SU-DHL-6 (cell line): ENCODE measurements around the gene NFIC.

ENCODE experiments used
- H2AFZ ChIP-seq: fragments of 200-600 bp; sonication (generic); 2 replicates; pipeline ENCODE4 v1.6.1; 2014; ENCODE audit warnings: low read depth, mild to moderate bottlenecking, moderate library complexity, mixed read lengths, antibody characterized with exemption, low read length; ENCODE audit not compliant: severe bottlenecking
- H3F3A ChIP-seq: fragments of 200-600 bp; shearing (Covaris generic); 2 replicates; pipeline ENCODE4 v1.6.0; 2016; ENCODE audit warnings: antibody characterized with exemption, mild to moderate bottlenecking; ENCODE audit not compliant: insufficient read depth
- H3K27ac ChIP-seq: fragments of 200-600 bp; sonication (generic); 2 replicates; pipeline ENCODE4 v1.5.1; 2016; ENCODE audit warnings: low read depth, mild to moderate bottlenecking, low read length, moderate library complexity, mixed read lengths
- H3K27me3 ChIP-seq: fragments of 200-600 bp; sonication (generic), shearing (Covaris generic); 2 replicates; pipeline ENCODE4 v1.6.0; 2014; ENCODE audit warnings: mild to moderate bottlenecking, low read length
- H3K36me3 ChIP-seq: fragments of 200-600 bp; sonication (generic); 2 replicates; pipeline ENCODE4 v1.6.1; 2014; ENCODE audit warnings: mild to moderate bottlenecking, low read length, mixed read lengths
- H3K4me2 ChIP-seq: fragments of 300-600, 200-600 bp; shearing (Covaris generic), sonication (generic); 2 replicates; pipeline ENCODE4 v1.6.0; 2014; ENCODE audit warnings: low read length, low read depth, mild to moderate bottlenecking; ENCODE audit not compliant: poor library complexity, severe bottlenecking
- H3K4me3 ChIP-seq: fragments of 200-600 bp; sonication (generic); 2 replicates; pipeline ENCODE4 v1.5.1; 2014; ENCODE audit warnings: antibody characterized with exemption, low read length, mild to moderate bottlenecking, mixed read lengths; ENCODE audit not compliant: insufficient read depth, poor library complexity, severe bottlenecking
- H3K79me2 ChIP-seq: fragments of 200-600 bp; sonication (generic); 2 replicates; pipeline ENCODE4 v1.6.1; 2014; ENCODE audit warnings: mild to moderate bottlenecking, low read length, moderate library complexity; ENCODE audit not compliant: insufficient read depth
- H3K9ac ChIP-seq: fragments of 200-600 bp; sonication (generic); 2 replicates; pipeline ENCODE4 v1.7.0; 2014; ENCODE audit warnings: mild to moderate bottlenecking, low read length
- H3K9me2 ChIP-seq: fragments of 200-600 bp; sonication (generic); replicated peaks from 2 replicates; pipeline ENCODE4 v1.6.1; 2014; ENCODE audit warnings: low read length; ENCODE audit not compliant: insufficient read depth
- H3K9me3 ChIP-seq: fragments of 200-600 bp; sonication (generic); 2 replicates; pipeline ENCODE4 v1.6.1; 2014; ENCODE audit warnings: low read length, mixed read lengths; ENCODE audit not compliant: insufficient read depth
- H4K20me1 ChIP-seq: fragments of 200-600 bp; sonication (generic); 2 replicates; pipeline ENCODE4 v1.6.1; 2014; ENCODE audit warnings: low read depth, mild to moderate bottlenecking, antibody characterized with exemption, low read length, moderate library complexity, mixed read lengths
- CTCF ChIP-seq: fragments of 200-600 bp; sonication (generic); IDR thresholded peaks from one replicate; pipeline ENCODE4 v1.5.1; 2017; ENCODE audit warnings: antibody characterized with exemption, mild to moderate bottlenecking, low read length, moderate library complexity; ENCODE audit not compliant: insufficient read depth, poor library complexity, severe bottlenecking
- EZH2phosphoT487 ChIP-seq: fragments of 200-600 bp; sonication (generic), shearing (Covaris generic); conservative IDR thresholded peaks from 2 replicates; pipeline ENCODE4 v1.6.1; 2018; ENCODE audit warnings: mild to moderate bottlenecking, antibody characterized with exemption, low read length, moderate library complexity, mixed read lengths

The NFIC gene

DNA sequence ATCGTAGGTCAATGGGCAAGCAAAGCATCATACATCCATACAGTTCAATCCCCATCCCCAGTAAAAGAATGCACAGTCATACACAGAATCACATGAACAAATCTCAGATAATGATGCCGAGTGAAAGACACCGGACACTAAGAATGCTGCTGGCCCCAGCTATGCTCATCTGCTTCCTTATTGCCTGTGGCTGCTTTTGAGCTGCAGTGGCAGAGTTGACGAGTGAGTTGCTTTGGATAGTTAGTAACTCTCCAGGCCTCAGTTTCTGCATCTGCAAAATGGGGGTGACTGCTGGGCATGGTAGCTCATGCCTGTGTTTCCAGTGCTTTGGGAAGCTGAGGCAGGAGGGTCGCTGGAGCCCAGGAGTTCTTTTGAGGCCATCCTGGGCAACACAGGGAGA is 12.9 kb upstream of the NFIC start:
- Histone ChIP-seq H3F3A (no peaks in the 10 kb centered on the region; the same call in 1 of the 2 replicates), H3K4me3 (no peak overlapping the region), H4K20me1 (no peaks in the 10 kb centered on the region), H3K9ac (no peak overlapping the region), H3K9me2 (no peaks in the 10 kb centered on the region), H2AFZ (no peak overlapping the region), H3K4me2 (no peak overlapping the region), H3K36me3 (no peaks in the 10 kb centered on the region), H3K27me3 (no peaks in the 10 kb centered on the region), H3K9me3 (no peaks in the 10 kb centered on the region), H3K27ac (no peak overlapping the region), H3K79me2 (no peaks in the 10 kb centered on the region)
- TF ChIP-seq EZH2phosphoT487, result no peak
- TF ChIP-seq CTCF, result no peak

DNA sequence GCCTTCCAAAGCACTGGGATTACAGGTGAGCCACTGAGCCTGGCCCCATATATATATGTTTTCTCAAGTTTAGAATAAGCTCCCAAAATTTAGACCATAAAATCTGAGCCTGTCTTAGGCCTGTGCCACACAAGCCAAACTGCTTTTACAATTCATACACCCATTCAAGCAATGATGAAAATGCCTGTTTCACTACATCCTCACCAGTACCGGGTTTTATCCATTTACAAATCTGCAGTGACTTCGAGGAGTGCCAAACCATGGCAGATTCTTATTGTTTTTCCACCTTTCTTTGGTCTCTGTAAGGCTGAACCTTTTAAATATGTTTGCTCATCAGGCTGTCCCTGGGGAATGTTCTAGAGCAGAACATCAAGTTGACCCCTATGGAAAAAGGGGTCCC is 9.6 kb upstream of the NFIC start:
- Histone ChIP-seq H3K9ac (no peak overlapping the region), H3K9me3 (no peaks in the 10 kb centered on the region), H3K27ac (no peak overlapping the region), H3K4me3 (no peak overlapping the region), H3K79me2 (no peaks in the 10 kb centered on the region), H3K36me3 (no peaks in the 10 kb centered on the region), H3K4me2 (no peak overlapping the region), H3K27me3 (no peaks in the 10 kb centered on the region), H2AFZ (no peak overlapping the region), H3F3A (no peaks in the 10 kb centered on the region; the same call in 1 of the 2 replicates), H4K20me1 (no peaks in the 10 kb centered on the region), H3K9me2 (no peaks in the 10 kb centered on the region)
- TF ChIP-seq CTCF (no peak), EZH2phosphoT487 (no peak)

DNA sequence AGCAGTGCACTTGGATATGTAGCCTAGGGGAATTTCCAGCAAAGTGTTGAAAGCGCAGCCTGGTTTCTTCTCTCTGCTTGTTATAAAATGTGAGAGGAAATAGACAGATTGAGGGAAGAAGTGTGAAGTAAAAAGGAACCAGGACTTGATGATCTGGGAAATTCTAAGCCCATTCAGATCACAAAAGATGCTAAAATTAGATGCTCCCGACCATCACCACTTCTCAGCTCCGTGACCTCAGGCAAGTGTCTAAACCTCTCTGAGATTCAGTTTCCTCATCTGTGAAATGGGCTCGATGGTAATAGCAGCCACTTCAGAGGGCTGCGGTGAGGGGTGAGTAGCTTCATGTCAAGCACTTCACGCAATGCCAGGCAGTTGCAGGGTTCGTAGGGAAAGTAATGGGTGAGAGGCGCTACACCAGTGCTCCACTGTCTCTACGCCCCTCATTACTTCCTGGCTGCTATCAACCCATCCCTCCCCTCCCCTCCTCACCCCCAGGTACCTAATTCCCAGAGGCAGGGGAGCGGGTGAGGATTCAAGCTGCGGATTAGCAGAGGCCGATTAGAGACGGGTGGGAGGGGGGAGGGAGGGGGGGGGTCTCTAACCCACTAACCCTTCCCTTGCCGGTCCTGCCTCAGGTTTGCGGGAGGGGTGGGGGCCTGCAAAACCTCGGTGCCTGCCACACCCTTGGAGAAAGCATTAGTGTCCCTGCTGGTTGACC is 9.0 kb upstream of the NFIC start:
- no peak overlapping the region for H2AFZ ChIP-seq
- H3K36me3 ChIP-seq, result no peaks in the 10 kb centered on the region
- no peaks in the 10 kb centered on the region; the same call in 1 of the 2 replicates for H3F3A ChIP-seq
- no peaks in the 10 kb centered on the region for H3K79me2 ChIP-seq
- H3K9me2 ChIP-seq, result no peaks in the 10 kb centered on the region
- no peak overlapping the region for H3K4me3 ChIP-seq
- H3K27ac ChIP-seq, result no peak overlapping the region
- H3K9me3 ChIP-seq, result no peaks in the 10 kb centered on the region
- no peak for TF ChIP-seq CTCF
- no peak for TF ChIP-seq EZH2phosphoT487
- H3K27me3 ChIP-seq, result no peaks in the 10 kb centered on the region
- no peaks in the 10 kb centered on the region for H4K20me1 ChIP-seq
- H3K4me2 ChIP-seq, result no peak overlapping the region
- no peak overlapping the region for H3K9ac ChIP-seq
